Measurements from ENCODE around the gene RORC.

The RORC gene

GRCh38 chr1:151816548-151817352, 14.9 kb downstream of the RORC start:
- H3K4me1 ChIP-seq (ENCODE audit: control insufficient read depth, insufficient read depth, low read length) = no peaks in the 10 kb centered on the region
- WGBS (ENCODE audit: insufficient coverage, insufficient read length) = no CpG with 5 or more reads among the region's 26 CpGs
- H3K9me3 ChIP-seq (ENCODE audit: control insufficient read depth, insufficient read depth, low read length) = no peaks in the 10 kb centered on the region
- DNase-seq (ENCODE audit: low read depth, low spot score) = no peak
- H3K27ac ChIP-seq (ENCODE audit: low read length) = no peak overlapping the region
- no peak overlapping the region for H3K4me3 ChIP-seq (ENCODE audit: low read length)
- H3K36me3 ChIP-seq (ENCODE audit: control insufficient read depth, insufficient read depth, low read length) = no peaks in the 10 kb centered on the region
- H3K27me3 ChIP-seq (ENCODE audit: control insufficient read depth, insufficient read depth, low read length) = no peaks in the 10 kb centered on the region

GRCh38 chr1:151815716-151816327, 15.8 kb downstream of the RORC start:
- no CpG with 5 or more reads among the region's 12 CpGs for WGBS (ENCODE audit: insufficient coverage, insufficient read length)
- no peaks in the 10 kb centered on the region for H3K36me3 ChIP-seq (ENCODE audit: control insufficient read depth, insufficient read depth, low read length)
- H3K27ac ChIP-seq (ENCODE audit: low read length) = no peak overlapping the region
- H3K9me3 ChIP-seq (ENCODE audit: control insufficient read depth, insufficient read depth, low read length) = no peaks in the 10 kb centered on the region
- no peaks in the 10 kb centered on the region for H3K4me1 ChIP-seq (ENCODE audit: control insufficient read depth, insufficient read depth, low read length)
- no peaks in the 10 kb centered on the region for H3K27me3 ChIP-seq (ENCODE audit: control insufficient read depth, insufficient read depth, low read length)
- H3K4me3 ChIP-seq (ENCODE audit: low read length) = no peak overlapping the region
- no peak for DNase-seq (ENCODE audit: low read depth, low spot score)

GRCh38 chr1:151814971-151815545, 16.5 kb downstream of the RORC start:
- Histone ChIP-seq H3K36me3 (ENCODE audit: control insufficient read depth, insufficient read depth, low read length) (no peaks in the 10 kb centered on the region), H3K9me3 (ENCODE audit: control insufficient read depth, insufficient read depth, low read length) (no peaks in the 10 kb centered on the region), H3K27ac (ENCODE audit: low read length) (no peak overlapping the region), H3K4me1 (ENCODE audit: control insufficient read depth, insufficient read depth, low read length) (no peaks in the 10 kb centered on the region), H3K27me3 (ENCODE audit: control insufficient read depth, insufficient read depth, low read length) (no peaks in the 10 kb centered on the region), H3K4me3 (ENCODE audit: low read length) (no peak overlapping the region)
- no CpG with 5 or more reads among the region's 8 CpGs for WGBS (ENCODE audit: insufficient coverage, insufficient read length)
- DNase-seq (ENCODE audit: low read depth, low spot score) = no peak

- DNase-seq (ENCODE audit: low read depth, low spot score) = no peak
- Histone ChIP-seq H3K27ac (ENCODE audit: low read length) (no peak overlapping the region), H3K36me3 (ENCODE audit: control insufficient read depth, insufficient read depth, low read length) (no peaks in the 10 kb centered on the region), H3K4me3 (ENCODE audit: low read length) (no peak overlapping the region), H3K4me1 (ENCODE audit: control insufficient read depth, insufficient read depth, low read length) (no peaks in the 10 kb centered on the region), H3K27me3 (ENCODE audit: control insufficient read depth, insufficient read depth, low read length) (no peaks in the 10 kb centered on the region), H3K9me3 (ENCODE audit: control insufficient read depth, insufficient read depth, low read length) (no peaks in the 10 kb centered on the region)
- WGBS (ENCODE audit: insufficient coverage, insufficient read length) = no CpG with 5 or more reads among the region's 15 CpGs
These were observed 17.2 kb downstream of the RORC start for GRCh38 chr1:151814426-151814825.

GRCh38 chr1:151813271-151813977, 18.2 kb downstream of the RORC start:
- DNase-seq (ENCODE audit: low read depth, low spot score) = no peak
- WGBS (ENCODE audit: insufficient coverage, insufficient read length) = no CpG with 5 or more reads among the region's 12 CpGs
- Histone ChIP-seq H3K27ac (ENCODE audit: low read length) (no peak overlapping the region), H3K36me3 (ENCODE audit: control insufficient read depth, insufficient read depth, low read length) (no peaks in the 10 kb centered on the region), H3K27me3 (ENCODE audit: control insufficient read depth, insufficient read depth, low read length) (no peaks in the 10 kb centered on the region), H3K9me3 (ENCODE audit: control insufficient read depth, insufficient read depth, low read length) (no peaks in the 10 kb centered on the region), H3K4me1 (ENCODE audit: control insufficient read depth, insufficient read depth, low read length) (no peaks in the 10 kb centered on the region), H3K4me3 (ENCODE audit: low read length) (no peak overlapping the region)

GRCh38 chr1:151811181-151811580, 20.4 kb downstream of the RORC start:
- no peaks in the 10 kb centered on the region for H3K4me1 ChIP-seq (ENCODE audit: control insufficient read depth, insufficient read depth, low read length)
- no CpG with 5 or more reads among the region's 9 CpGs for WGBS (ENCODE audit: insufficient coverage, insufficient read length)

GRCh38 chr1:151809985-151810556, 21.5 kb downstream of the RORC start:
- H3K27me3 ChIP-seq (ENCODE audit: control insufficient read depth, insufficient read depth, low read length) = no peaks in the 10 kb centered on the region

More at GRCh38 chr1:151811181-151811580, 20.4 kb downstream of the RORC start:
- Histone ChIP-seq H3K27ac (ENCODE audit: low read length) (no peak overlapping the region), H3K4me3 (ENCODE audit: low read length) (no peak overlapping the region), H3K27me3 (ENCODE audit: control insufficient read depth, insufficient read depth, low read length) (no peaks in the 10 kb centered on the region), H3K9me3 (ENCODE audit: control insufficient read depth, insufficient read depth, low read length) (no peaks in the 10 kb centered on the region), H3K36me3 (ENCODE audit: control insufficient read depth, insufficient read depth, low read length) (no peaks in the 10 kb centered on the region)
- no peak for DNase-seq (ENCODE audit: low read depth, low spot score)

GRCh38 chr1:151809290-151809984, 22.2 kb downstream of the RORC start:
- no peaks in the 10 kb centered on the region for H3K4me1 ChIP-seq (ENCODE audit: control insufficient read depth, insufficient read depth, low read length)
- no peak overlapping the region for H3K4me3 ChIP-seq (ENCODE audit: low read length)
- no peaks in the 10 kb centered on the region for H3K9me3 ChIP-seq (ENCODE audit: control insufficient read depth, insufficient read depth, low read length)
- no peak overlapping the region for H3K27ac ChIP-seq (ENCODE audit: low read length)
- WGBS (ENCODE audit: insufficient coverage, insufficient read length) = no CpG with 5 or more reads among the region's 8 CpGs
- DNase-seq (ENCODE audit: low read depth, low spot score) = no peak
- no peaks in the 10 kb centered on the region for H3K27me3 ChIP-seq (ENCODE audit: control insufficient read depth, insufficient read depth, low read length)
- H3K36me3 ChIP-seq (ENCODE audit: control insufficient read depth, insufficient read depth, low read length) = no peaks in the 10 kb centered on the region

More at GRCh38 chr1:151809985-151810556, 21.5 kb downstream of the RORC start:
- Histone ChIP-seq H3K9me3 (ENCODE audit: control insufficient read depth, insufficient read depth, low read length) (no peaks in the 10 kb centered on the region), H3K4me1 (ENCODE audit: control insufficient read depth, insufficient read depth, low read length) (no peaks in the 10 kb centered on the region), H3K27ac (ENCODE audit: low read length) (no peak overlapping the region), H3K36me3 (ENCODE audit: control insufficient read depth, insufficient read depth, low read length) (no peaks in the 10 kb centered on the region), H3K4me3 (ENCODE audit: low read length) (no peak overlapping the region)
- WGBS (ENCODE audit: insufficient coverage, insufficient read length) = no CpG with 5 or more reads among the region's 1 CpG
- DNase-seq (ENCODE audit: low read depth, low spot score) = no peak

GRCh38 chr1:151807766-151808165, 23.8 kb downstream of the RORC start:
- no peak for DNase-seq (ENCODE audit: low read depth, low spot score)
- no peaks in the 10 kb centered on the region for H3K9me3 ChIP-seq (ENCODE audit: control insufficient read depth, insufficient read depth, low read length)
- no CpG with 5 or more reads among the region's 1 CpG for WGBS (ENCODE audit: insufficient coverage, insufficient read length)
- H3K4me3 ChIP-seq (ENCODE audit: low read length) = no peak overlapping the region
- no peak overlapping the region for H3K27ac ChIP-seq (ENCODE audit: low read length)
- H3K4me1 ChIP-seq (ENCODE audit: control insufficient read depth, insufficient read depth, low read length) = no peaks in the 10 kb centered on the region
- H3K36me3 ChIP-seq (ENCODE audit: control insufficient read depth, insufficient read depth, low read length) = no peaks in the 10 kb centered on the region
- no peaks in the 10 kb centered on the region for H3K27me3 ChIP-seq (ENCODE audit: control insufficient read depth, insufficient read depth, low read length)

Data from iPS DF 6.9 (cell line).